Mucosa of descending colon (tissue), 3 donors: ENCODE data around the gene VPS29. TPM values are rescaled to one million over a fixed set of nuclear protein-coding genes. Genes with fewer than 3 reads are reported as not detected.
"Not testable (repeated sequence)": the region's sequence is repeated elsewhere in the genome, so short reads cannot be mapped to it uniquely, and the experiment has no call there.

Experiments
- ATAC-seq: fragments of 200-7000 bp; cut with Tn5 transposase; one replicate; pipeline ENCODE4 v1.9.1; 2020; ENCODE audit warnings: mild to moderate bottlenecking, moderate library complexity
- DNase-seq, 3 donors: peaks; one replicate each; pipeline ENCODE4 v3.0.0-alpha.2; 2020
- H3K36me3 ChIP-seq: fragments of 200-600 bp; one replicate; pipeline ENCODE4 v1.8.0; 2021; ENCODE audit warnings: low read depth, mild to moderate bottlenecking
- H3K4me1 ChIP-seq: fragments of 200-600 bp; one replicate; pipeline ENCODE4 v1.8.0; 2021; ENCODE audit warnings: low read depth, mild to moderate bottlenecking
- H3K4me3 ChIP-seq: fragments of 200-600 bp; one replicate; pipeline ENCODE4 v1.8.0; 2021; ENCODE audit warnings: mild to moderate bottlenecking
- H3K9me3 ChIP-seq: fragments of 200-600 bp; one replicate; pipeline ENCODE4 v1.8.0; 2021; ENCODE audit warnings: mild to moderate bottlenecking
- CTCF ChIP-seq: fragments of 200-600 bp; IDR thresholded peaks from one replicate; pipeline ENCODE4 v1.8.0; 2022; ENCODE audit warnings: antibody characterized with exemption, mild to moderate bottlenecking
- intact Hi-C, 2 donors: fragments of 100-400 bp; cut with DNase I in 1 of 2; cut with micrococcal nuclease in 1 of 2; formaldehyde crosslinking; loops; one replicate each; pipeline versions ENCODE4 v1.11.0 to v1.11.1; 2022; cut with DNase I, micrococcal nuclease
- total RNA-seq, 3 donors: library from RNA; stranded (reverse); fragmentation: NEBNext Ultra II Directional in 2 of 3; extraction: Animal tissue kit (Norgen Biotek cat#: 25700) in 2 of 3; gene quantifications; one replicate each; pipeline versions ENCODE4 v1.2.1 to v1.2.4, GENCODE V29; 2021 to 2023
- donor health status: DM: no; HTN: no; CAD: no; lungs with moderate emphysema.
- donor health status: DM: no; HTN: no; CAD: no.
- donor health status: DM: no; HTN: yes; CAD: no.

VPS29 gene
- total RNA-seq, 3 donors from 2014 or later = 99.5 to 127 (median 121) TPM

- Histone ChIP-seq H3K4me3 (no peak overlapping the region), H3K9me3 (no peaks in the 10 kb centered on the region), H3K4me1 (peaks cover 19% of the 10 kb centered on the region), H3K36me3 (no peaks in the 10 kb centered on the region)
- no peak for DNase-seq
- intact Hi-C loops = no loop called here
- ATAC-seq = no peak
- TF ChIP-seq CTCF = no peak
Measured at GRCh38 chr12:110466791-110467190, 35.1 kb downstream of the VPS29 start.

GRCh38 chr12:110465765-110466164 lies 36.1 kb downstream of the VPS29 start:
- intact Hi-C loops, H3K36me3 ChIP-seq, H3K9me3 ChIP-seq, DNase-seq, H3K4me3 ChIP-seq, ATAC-seq: not testable (repeated sequence)
- peaks cover 19% of the 10 kb centered on the region for H3K4me1 ChIP-seq

GRCh38 chr12:110465024-110465423 lies 36.9 kb downstream of the VPS29 start:
- no peak for ATAC-seq
- peaks cover 19% of the 10 kb centered on the region for H3K4me1 ChIP-seq
- H3K9me3 ChIP-seq = no peaks in the 10 kb centered on the region
- no peaks in the 10 kb centered on the region for H3K36me3 ChIP-seq
- TF ChIP-seq CTCF = no peak
- no peak overlapping the region for H3K4me3 ChIP-seq
- intact Hi-C loops = no loop called here
- no peak for DNase-seq

GRCh38 chr12:110461189-110461588 lies 40.7 kb downstream of the VPS29 start:
- DNase-seq, ATAC-seq, H3K4me3 ChIP-seq, H3K4me1 ChIP-seq, intact Hi-C loops, H3K9me3 ChIP-seq, H3K36me3 ChIP-seq: not testable (repeated sequence)

GRCh38 chr12:110458756-110459155 lies 43.2 kb downstream of the VPS29 start:
- H3K9me3 ChIP-seq = no peaks in the 10 kb centered on the region
- no peak for TF ChIP-seq CTCF
- H3K36me3 ChIP-seq = no peaks in the 10 kb centered on the region
- H3K4me3 ChIP-seq = no peak overlapping the region
- DNase-seq (no peak), ATAC-seq (no peak)
- intact Hi-C loops = loop anchor here in 1 of 2 donors (10.0 kb wide), 1 partner anchor 426 kb away; no protein-coding TSS in a partner anchor
- H3K4me1 ChIP-seq = no peaks in the 10 kb centered on the region

- no peak for TF ChIP-seq CTCF
- ATAC-seq = no peak
- no peaks in the 10 kb centered on the region for H3K9me3 ChIP-seq
- peaks cover 8% of the 10 kb centered on the region for H3K4me1 ChIP-seq
- intact Hi-C loops = loop anchor here in 1 of 2 donors (10.0 kb wide), 1 partner anchor 431 kb away; no protein-coding TSS in a partner anchor
- DNase-seq = no peak
- no peaks in the 10 kb centered on the region for H3K36me3 ChIP-seq
- no peak overlapping the region for H3K4me3 ChIP-seq
Measured at GRCh38 chr12:110453569-110454296, 48.2 kb downstream of the VPS29 start.
